Left colon (tissue), 2 donors: Measurements from ENCODE around the gene CHRNB4. TPM values are rescaled to one million over a fixed set of nuclear protein-coding genes. Genes with fewer than 3 reads are reported as not detected.
A peak's percentile ranks its signal among the peaks of the same experiment; 100 is the strongest.
"Not testable (repeated sequence)": the region's sequence is repeated elsewhere in the genome, so short reads cannot be mapped to it uniquely, and the experiment has no call there.

ENCODE experiments used
- ATAC-seq: fragments of 200-7000 bp; cut with Tn5 transposase; one replicate; pipeline ENCODE4 v1.9.1; 2020; ENCODE audit warnings: mild to moderate bottlenecking, moderate library complexity
- DNase-seq, 2 donors: peaks; one replicate each; pipeline ENCODE4 v3.0.0-alpha.2; 2020
- intact Hi-C, 2 donors: fragments of 100-400 bp; cut with DNase I in 1 of 2; cut with micrococcal nuclease in 1 of 2; formaldehyde crosslinking; loops; one replicate each; pipeline versions ENCODE4 v1.11.2 to v1.14.0; 2022; cut with DNase I, micrococcal nuclease
- long read RNA-seq: library from polyadenylated mRNA; unstranded; transcript quantifications from one replicate; pipeline ENCODE4 v2.0.0, GENCODE V29; 2021
- total RNA-seq, 2 donors: library from RNA; stranded (reverse); fragmentation: NEBNext Ultra II Directional; extraction: Animal tissue kit (Norgen Biotek cat#: 25700); gene quantifications; one replicate each; pipeline ENCODE4 v1.2.1, GENCODE V29; 2021
- donor health status: DM: no; HTN: no; CAD: no.
- donor health status: DM: yes; HTN: yes; CAD: no.

Gene CHRNB4, protein sequence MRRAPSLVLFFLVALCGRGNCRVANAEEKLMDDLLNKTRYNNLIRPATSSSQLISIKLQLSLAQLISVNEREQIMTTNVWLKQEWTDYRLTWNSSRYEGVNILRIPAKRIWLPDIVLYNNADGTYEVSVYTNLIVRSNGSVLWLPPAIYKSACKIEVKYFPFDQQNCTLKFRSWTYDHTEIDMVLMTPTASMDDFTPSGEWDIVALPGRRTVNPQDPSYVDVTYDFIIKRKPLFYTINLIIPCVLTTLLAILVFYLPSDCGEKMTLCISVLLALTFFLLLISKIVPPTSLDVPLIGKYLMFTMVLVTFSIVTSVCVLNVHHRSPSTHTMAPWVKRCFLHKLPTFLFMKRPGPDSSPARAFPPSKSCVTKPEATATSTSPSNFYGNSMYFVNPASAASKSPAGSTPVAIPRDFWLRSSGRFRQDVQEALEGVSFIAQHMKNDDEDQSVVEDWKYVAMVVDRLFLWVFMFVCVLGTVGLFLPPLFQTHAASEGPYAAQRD
- under 1 TPM in 1 of 2 donors, not detected in 1; 0.25 TPM for total RNA-seq
- long read RNA-seq, partial matches to known transcripts: 0 of 1 reads
- long read RNA-seq, other reads (novel, unspliced or antisense): 0 of 1 reads

DNA sequence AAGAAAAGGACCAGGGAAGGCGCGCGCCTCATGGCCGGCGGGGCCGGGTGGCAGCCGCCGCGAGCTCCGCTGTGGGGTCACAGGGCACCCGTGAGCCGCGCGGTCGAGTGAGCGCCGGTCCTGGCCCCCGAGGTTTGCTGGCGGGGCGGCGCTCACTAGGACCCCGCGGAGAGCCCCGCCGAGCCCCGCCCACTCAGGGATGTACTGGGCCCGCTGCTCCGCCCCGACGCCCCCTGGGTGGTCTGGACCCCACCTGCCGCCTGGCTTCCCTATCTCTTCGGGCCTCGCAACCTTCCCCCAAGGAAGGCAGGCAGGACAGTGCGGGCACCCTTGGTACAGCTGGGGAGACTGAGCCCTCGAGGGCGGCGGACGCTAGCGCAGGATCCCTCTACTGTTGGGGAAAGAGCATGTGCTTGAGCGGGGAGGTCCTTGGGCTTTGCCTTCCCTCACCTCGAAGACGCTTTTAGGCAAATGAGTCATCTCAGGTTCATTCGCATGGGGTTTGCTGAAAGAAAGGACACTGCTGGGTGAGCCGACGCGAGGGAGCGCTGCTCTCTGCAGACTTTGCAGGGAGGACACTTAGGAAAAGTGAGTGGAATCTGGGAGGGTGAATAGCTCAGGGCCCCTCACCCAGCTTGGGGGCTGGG lies at the start of gene CHRNB4:
Gene CHRNB4, minus strand, starts transcription at position 109 of the 647 bp plus-strand sequence. Its CDS starts 77 bp downstream, at position 32.
- no peak for DNase-seq
- peak; percentile 22 for ATAC-seq
- intact Hi-C loops: no loop called here

DNA sequence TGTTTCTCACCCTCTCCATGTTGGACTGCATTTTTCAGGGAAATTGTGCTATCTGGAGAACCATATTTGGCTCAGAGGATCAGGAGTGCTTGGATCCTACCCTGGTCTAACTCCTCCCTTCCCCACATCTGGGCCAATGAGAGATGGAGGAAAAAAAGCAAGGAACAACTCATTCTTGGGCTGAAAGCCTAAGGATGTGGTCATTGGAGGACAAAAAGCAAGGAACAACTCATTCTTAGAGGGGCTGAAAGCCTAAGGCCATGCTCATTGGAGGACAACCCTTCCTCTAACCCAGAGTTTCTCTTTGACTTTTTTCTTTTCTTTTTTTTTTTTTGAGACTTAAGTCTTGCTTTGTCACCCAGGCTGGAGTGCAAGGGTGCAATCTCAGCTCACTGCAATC lies 48.6 kb upstream of the CHRNB4 start:
- intact Hi-C loops: no loop called here

DNA sequence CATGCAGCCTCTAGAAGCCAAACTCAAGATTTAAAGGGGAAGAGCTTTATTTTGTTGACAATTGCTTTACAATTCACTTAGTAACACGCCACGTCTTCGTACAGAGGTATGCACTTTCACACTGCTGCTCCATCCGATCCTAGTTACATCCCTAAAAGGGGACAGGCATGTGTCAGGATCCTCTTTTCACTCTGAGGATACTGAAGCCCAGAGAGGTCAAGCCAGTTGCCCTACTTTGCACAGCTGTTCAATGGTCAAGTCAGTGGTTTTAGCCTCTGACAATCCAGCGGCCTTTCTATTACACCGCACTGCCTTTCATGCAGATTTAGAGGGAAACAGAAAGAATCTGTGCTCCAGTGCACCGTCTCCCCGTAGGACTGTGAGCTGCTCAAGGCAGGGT lies 44.9 kb upstream of the CHRNB4 start:
- intact Hi-C loops: no loop called here
- no peak for DNase-seq
- no peak for ATAC-seq

More for the DNA sequence above, 48.6 kb upstream of the CHRNB4 start:
- DNase-seq: no peak
- ATAC-seq: no peak

DNA sequence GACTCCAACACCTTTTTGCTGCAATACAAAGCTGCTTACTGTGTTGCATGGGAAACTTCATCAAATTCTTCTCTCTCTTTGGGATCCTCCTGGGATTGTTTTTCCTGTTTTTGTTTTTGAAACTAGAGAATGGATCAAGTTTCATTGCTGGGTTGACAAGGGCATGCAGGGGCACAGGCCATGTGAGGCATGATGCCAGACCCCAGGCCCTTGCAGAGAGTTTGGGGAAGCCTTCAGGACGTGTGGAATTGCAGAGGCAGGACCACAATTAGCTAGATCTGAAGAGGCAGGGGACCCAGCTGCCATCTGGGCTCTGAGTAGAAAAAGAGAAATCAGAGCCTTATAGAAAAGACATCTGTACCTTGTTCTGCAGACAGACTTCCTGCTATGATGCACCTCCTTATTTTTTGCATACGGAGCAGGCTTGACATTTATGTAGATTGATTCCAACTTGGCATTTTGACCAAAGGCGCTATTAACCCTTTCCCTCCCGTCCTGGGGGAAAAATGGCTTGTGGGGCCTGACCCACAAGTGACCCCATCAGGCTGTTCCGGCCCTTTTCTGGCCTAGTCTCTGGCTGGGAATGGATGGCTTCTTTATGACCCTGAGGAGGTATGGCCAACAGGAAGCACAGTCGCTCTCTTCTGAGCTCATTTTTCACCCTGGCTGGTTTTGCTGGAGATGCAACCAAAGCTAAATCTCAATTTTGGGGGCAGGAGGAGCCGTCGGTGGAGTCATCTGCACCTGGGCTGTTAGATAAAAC lies 44.3 kb upstream of the CHRNB4 start:
- no peak for ATAC-seq
- intact Hi-C loops: no loop called here
- DNase-seq: no peak

DNA sequence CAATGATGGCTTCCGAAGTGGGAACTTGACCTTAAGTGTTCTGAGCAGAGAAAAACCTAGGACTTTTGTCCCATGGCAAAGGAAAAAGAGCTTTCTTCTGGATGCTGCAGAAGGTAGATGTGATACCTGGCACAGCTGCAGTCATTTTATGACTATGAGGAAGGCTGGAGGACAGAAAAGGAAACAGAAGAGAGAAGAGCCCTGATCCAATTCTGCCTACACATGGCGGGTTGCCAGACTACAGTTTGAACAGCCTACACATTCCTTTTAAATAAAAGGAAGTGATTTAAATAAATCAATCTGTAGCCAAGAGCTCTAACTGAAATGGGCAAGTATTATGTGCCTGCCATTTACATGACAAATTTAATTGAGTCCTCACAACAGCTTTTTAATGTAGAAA lies 43.6 kb upstream of the CHRNB4 start:
- intact Hi-C loops: no loop called here
- DNase-seq (peak in 1 of 2 donors; percentile 12), ATAC-seq (peak; percentile 32)

DNA sequence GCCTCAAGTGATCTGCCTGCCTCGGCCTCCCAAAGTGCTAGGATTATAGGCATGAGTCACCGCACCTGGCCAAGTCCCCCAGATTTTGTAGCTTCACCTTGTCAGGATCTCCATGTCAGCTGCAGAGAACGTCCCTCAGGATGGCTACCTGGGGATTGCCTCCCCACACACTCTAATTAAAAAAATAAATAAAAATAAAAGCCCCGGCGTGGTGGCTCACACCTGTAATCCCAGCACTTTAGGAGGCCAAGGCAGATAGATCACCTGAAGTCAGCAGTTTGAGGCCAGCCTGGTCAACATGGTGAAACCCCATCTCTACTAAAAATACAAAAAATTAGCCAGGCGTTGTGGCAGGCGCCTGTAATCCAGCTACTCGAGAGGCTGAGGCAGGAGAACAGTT lies 42.6 kb upstream of the CHRNB4 start:
- DNase-seq, ATAC-seq, intact Hi-C loops: not testable (repeated sequence)

DNA sequence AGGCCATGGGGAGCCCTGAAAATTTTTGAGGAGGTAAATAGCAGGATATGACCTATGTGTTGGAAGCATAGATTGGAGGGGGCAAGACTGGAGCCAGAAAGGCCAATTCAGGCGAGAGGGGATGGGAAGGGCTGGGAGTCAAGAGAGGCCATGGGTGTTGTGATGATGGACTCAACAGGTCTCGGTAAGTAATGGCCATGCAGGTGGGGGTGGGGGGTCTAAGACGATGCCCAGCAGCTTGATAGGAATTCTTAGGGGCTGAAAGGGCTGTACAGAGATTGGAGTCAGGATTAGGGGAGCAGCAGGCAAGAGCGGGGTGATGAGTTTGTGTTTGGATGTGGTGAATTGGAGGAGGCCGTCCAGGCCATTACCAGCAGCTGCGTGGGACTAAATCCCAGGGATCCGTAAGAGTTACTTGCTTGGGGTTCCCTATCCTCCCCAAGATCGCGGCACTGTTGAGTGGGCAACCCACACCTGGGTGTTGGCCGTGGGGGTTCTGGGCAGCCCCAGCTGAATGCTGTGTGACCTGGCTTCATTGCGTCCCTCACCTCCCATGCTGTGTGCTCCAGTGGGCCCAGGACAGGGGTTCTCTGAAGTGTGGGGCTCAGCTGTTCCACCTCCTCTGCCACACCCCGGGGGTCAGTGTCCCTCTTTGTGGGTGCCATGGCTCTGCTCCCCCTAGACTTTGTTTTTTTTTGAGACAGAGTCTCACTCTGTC lies 41.8 kb upstream of the CHRNB4 start:
- ATAC-seq: no peak
- no peak for DNase-seq
- intact Hi-C loops: no loop called here

DNA sequence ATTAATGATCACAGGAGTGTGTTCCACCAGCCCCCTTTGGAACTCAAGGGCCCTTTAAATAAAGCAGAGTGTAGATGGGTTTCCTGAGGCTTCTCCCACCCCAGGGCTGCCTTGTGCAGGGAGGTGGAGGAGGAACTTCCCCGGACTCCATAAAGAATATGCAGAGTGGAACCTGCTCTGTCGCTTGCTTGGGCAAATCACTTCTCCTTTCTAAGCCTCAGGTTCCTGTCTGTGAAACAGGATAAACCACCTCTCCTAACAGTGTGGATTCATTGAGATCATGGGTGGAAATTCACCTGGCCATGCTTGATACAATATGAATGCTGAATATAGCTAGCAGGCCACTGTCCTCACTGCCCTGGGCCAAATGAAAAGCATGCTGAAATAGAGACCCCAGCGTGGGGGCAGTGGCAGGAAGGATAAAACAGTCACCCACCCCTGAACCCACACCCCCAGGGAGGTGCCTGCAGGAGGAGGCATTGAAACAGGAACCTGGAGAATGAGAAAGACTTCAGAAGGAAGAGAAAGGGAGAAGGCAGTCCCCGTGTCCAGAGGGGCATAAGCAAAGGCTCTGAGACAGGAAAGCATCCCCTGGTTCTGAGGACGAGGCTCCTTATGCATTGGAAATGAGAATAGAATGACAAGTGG lies 41.1 kb upstream of the CHRNB4 start:
- no peak for ATAC-seq
- intact Hi-C loops: no loop called here

DNA sequence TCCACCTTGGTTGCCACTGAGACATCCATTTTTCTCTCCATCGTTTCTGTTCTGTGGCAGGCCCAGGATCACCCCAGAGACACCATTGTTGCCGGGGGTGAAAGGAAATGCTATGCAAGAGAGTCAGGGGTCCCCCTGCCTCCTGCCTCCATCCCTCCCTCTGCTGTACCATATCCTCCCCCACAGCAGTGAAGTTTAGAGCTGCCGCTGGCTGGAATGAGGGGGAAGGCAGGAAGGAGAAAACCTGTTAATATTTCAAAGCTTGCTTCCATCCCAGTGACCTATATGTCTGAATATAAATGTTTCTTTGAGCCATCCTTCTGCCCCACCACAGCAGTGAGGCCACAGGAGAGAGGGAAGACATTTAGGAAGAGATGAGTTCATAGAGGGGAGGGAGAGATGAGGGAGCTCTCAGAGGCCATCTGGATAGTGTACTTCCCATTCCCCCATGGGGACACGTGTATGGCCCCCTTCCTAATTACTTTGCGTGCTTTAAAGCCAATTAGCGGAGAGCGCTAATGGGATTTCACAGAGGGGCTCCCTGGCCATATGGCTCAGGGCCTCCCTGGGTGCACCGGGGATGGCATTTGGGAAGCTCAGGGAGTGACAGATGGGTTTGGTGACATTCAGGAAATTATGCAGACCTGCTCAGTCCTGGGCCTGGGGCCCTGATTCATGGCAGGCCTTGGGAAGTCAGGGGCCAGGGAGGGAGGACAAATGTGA lies 40.4 kb upstream of the CHRNB4 start:
- DNase-seq: no peak
- intact Hi-C loops: no loop called here
- no peak for ATAC-seq

More for the DNA sequence above, 41.1 kb upstream of the CHRNB4 start:
- no peak for DNase-seq

DNA sequence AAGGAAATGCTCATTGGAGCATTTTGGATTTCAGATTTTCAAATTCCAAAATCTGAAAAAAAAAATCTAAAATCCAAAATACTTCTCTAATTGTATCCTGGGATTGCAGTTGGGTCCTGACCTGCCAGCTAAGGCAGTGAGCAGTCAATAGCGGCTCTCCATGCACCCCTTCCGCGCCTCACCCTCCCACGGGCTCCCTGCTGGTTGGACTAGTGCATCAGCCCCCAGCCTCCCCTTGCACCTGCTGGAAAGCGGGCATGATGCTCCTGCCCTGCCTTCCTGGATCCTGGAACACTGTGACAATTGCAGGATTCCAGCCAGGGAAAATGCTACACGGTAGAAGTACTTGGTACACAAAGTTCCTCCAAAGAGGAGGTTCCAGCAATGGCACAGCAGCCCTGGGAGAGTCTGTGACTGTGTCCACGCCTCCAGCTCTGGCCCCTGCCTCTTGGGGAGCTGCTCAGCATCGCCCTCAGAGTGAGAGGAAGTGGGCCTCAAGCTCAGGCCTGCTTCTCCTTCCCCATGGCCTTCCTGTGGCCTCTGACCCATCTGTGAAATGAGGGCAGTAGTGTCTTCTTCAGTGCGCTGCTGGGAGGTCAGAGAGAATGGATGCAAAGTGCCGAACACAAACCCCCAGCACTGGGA lies 39.5 kb upstream of the CHRNB4 start:
- DNase-seq (no peak), ATAC-seq (no peak)
- intact Hi-C loops: no loop called here

DNA sequence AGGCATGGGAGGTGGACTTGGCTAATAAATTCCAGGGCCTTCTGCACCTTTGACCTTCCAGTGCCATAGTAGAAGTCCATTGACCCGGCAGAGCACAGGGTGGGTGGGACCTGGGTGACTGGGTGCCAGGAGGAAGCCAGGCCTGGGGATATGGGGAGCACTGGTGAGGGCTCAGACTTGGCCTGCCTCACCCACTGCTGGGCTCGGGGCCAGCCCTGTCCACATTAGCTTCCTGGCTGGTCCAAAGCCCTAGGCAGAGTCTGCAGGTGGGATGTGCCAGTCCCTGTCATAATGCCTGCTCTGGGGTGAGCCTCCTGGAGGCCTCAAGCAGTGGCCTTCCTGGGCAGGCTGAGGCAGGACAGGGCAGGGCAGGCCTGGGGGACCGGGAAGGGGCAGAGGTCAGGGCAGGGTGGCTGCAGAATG lies 38.1 kb upstream of the CHRNB4 start:
- no peak for DNase-seq
- intact Hi-C loops: no loop called here
- no peak for ATAC-seq

DNA sequence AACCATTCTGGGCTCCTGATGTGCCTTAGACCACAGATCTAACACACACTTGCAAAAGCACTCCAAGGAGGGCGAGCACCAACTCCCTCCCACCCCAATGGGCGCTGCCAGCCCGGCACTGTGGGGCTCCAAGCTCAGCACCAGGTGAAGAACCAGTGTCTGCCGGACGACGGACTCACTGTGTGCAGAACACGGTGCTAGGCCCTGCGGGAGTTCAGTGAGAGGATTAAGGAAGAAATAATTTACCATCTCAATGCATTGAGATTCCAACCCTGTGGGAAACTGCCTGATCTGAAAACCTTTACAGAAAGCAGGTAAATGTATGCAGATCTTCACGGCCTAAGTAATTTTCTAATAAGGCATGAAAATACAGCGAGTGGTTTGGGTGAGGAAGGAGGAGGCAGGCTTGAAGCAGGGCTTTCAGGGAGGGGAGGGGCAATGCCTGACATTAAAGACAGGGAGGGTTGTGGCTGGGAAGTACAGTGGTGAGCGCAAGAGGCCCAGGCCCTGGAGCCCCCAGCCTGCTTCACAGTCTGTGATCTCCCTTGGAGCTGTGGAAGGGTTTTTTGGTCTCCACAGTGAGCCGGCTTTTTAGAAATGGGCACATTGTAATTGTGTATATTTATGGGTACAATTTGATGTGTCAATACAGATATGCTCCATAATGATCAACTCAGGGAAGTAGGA lies 35.6 kb upstream of the CHRNB4 start:
- ATAC-seq (no peak), DNase-seq (no peak)
- intact Hi-C loops: no loop called here

DNA sequence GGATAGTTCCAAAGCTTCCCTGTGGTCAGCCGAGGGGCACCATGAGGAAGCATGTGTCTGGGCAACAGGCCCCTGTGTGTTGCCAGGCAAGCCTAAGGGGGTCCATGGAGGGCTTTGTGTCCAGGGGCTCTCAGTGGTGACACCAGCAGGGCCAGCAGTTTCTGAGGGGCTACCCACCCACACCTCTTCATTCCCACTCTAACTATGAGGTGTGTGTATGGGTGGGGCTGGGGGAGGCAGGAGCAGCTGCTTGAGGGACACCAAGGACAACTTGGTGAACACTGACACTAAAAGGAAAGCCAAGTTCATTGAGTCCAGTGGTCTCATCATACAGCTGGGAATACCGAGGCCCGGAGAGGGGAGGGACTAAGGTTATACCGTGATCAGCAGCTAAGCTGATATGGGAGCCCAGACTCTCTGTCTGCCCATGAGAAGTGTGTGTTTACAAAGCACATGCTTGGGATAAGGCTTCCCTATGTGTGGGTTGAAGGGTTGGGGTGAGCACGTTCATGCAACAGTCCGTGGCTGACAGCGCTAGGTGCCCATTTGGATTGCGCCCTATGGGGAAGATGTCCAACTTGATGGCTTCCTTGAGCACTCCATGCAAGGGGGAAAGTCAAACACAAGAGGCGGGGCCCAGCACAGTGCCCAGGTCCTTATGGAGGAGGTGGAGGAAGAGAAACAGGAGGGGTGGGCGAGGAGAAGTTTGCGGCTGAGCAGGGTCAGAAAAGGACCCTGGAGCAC lies 34.8 kb upstream of the CHRNB4 start:
- intact Hi-C loops: no loop called here

DNA sequence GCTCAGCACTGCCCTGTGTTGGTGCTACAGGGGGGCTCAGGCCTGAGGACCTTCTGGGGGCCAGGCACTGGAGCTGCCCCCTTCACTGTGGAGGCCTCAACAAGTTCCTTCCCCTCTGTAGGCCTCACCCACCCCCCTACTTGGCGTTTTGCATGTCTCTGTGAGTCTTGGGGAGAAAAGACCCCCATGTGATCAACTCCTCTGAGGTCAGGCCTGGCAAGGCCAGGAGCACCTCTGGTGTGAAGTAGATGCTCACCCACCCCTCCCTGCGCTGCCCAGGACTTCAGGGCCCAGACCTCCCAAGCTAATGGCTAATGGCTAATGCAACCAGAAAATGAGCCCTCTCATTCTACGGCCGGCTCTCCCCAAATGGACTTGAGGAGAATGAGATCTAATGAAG lies 34.2 kb upstream of the CHRNB4 start:
- no peak for ATAC-seq
- no peak for DNase-seq
- intact Hi-C loops: no loop called here

More for the DNA sequence above, 34.8 kb upstream of the CHRNB4 start:
- no peak for DNase-seq
- ATAC-seq: no peak

DNA sequence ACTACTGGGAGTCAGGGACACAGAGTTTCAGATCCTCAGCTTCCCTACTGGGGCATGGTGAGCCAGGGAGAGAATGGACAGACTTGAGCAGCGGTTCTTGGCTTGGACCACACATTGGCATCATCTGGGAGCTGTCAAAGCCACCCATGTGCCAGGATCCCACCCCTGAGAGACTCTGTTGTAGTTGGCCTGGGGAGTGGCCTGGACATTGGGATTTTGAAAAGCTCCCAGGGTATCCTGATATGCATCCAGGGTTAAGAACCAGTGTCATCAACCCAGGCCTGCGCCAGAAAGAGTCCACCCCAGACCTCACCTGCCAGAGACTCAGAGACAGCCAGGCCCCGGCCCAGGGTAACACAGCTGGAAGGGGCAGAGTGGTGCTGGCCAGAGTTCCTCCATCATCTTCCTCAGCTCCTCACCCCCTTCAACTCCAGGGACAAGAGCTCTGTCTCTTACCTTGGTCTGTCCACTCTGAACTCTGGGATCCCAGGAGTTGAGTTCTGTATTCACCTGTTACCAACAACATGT lies 33.0 kb upstream of the CHRNB4 start:
- ATAC-seq (no peak), DNase-seq (no peak)
- intact Hi-C loops: no loop called here

DNA sequence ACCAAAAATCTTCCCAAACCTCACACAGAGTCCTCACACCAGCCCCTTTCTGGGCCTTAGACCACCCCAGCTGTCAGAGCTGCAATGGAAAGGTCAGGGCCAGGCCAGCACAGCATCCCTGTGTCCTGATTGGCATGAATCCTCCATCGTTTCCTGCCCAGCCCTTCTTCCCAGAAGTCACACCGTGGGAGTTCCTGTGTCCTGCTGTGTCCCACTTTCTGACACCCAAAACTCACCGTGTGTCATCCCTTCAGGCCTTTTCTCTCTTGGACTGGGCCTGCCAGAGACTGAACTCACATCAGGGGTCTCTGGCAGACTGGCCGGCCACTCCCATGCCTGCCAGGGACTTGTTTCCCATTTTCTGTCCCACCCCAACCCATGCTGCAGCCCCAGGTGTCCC lies 32.5 kb upstream of the CHRNB4 start:
- ATAC-seq (no peak), DNase-seq (no peak)
- intact Hi-C loops: no loop called here
